Osteoblast (primary cell): ENCODE measurements around the gene SIGLEC10. TPM values are rescaled to one million over a fixed set of nuclear protein-coding genes. Genes with fewer than 3 reads are reported as not detected.
"Not testable (repeated sequence)": the region's sequence is repeated elsewhere in the genome, so short reads cannot be mapped to it uniquely, and the experiment has no call there.

Source experiments
- DNase-seq: peaks from one replicate; pipeline ENCODE4 v3.0.0; 2011; ENCODE audit warnings: low spot score, mixed read lengths; ENCODE audit not compliant: insufficient read length; ENCODE audit errors: missing footprints
- H2AFZ ChIP-seq: 2 replicates; pipeline ENCODE4 v1.6.0; 2011; ENCODE audit warnings: mild to moderate bottlenecking, low read length
- H3K27ac ChIP-seq: 2 replicates; pipeline ENCODE4 v1.5.1; 2011; ENCODE audit warnings: mild to moderate bottlenecking, low read depth, low read length, moderate library complexity
- H3K27me3 ChIP-seq: 2 replicates; pipeline ENCODE4 v1.6.0; 2012; ENCODE audit warnings: mild to moderate bottlenecking, control low read depth, inconsistent platforms, low read length, moderate library complexity; ENCODE audit not compliant: insufficient read depth
- H3K36me3 ChIP-seq: 2 replicates; pipeline ENCODE4 v1.5.1; 2011; ENCODE audit warnings: mild to moderate bottlenecking, low read length, control low read depth, moderate library complexity; ENCODE audit not compliant: insufficient read depth
- H3K4me1 ChIP-seq: 2 replicates; pipeline ENCODE4 v1.5.1; 2011; ENCODE audit warnings: mild to moderate bottlenecking, low read length, control low read depth, moderate library complexity; ENCODE audit not compliant: insufficient read depth
- H3K4me2 ChIP-seq: 2 replicates; pipeline ENCODE4 v1.6.0; 2011; ENCODE audit warnings: mild to moderate bottlenecking, low read length; ENCODE audit not compliant: insufficient read depth
- H3K4me3 ChIP-seq: fragments of 200-600 bp; sonication (generic); 3 replicates; pipeline ENCODE4 v1.5.1; 2012; ENCODE audit warnings: mild to moderate bottlenecking, low read length, inconsistent platforms; ENCODE audit not compliant: insufficient read depth
- H3K79me2 ChIP-seq: 2 replicates; pipeline ENCODE4 v1.6.0; 2012; ENCODE audit warnings: mild to moderate bottlenecking, low read length, control low read depth, inconsistent platforms; ENCODE audit not compliant: insufficient read depth
- H3K9me3 ChIP-seq: 2 replicates; pipeline ENCODE4 v1.5.1; 2011; ENCODE audit warnings: low read depth, low read length, control low read depth
- H4K20me1 ChIP-seq: 2 replicates; pipeline ENCODE4 v1.6.0; 2012; ENCODE audit warnings: mild to moderate bottlenecking, low read length, control low read depth; ENCODE audit not compliant: insufficient read depth
- CTCF ChIP-seq: IDR thresholded peaks from 2 replicates; pipeline ENCODE4 v1.5.1; 2011; ENCODE audit warnings: mild to moderate bottlenecking, low read depth, low read length, moderate library complexity; ENCODE audit errors: extremely low read depth
- total RNA-seq: library from RNA; depleted of rRNA; stranded (reverse); fragments of >200 nt; gene quantifications from 2 replicates; pipeline ENCODE4 v1.2.3, GENCODE V29; 2012

SIGLEC10 gene
- total RNA-seq, 1 donor, result not detected

- H3K27ac ChIP-seq, result no peak overlapping the region
- H3K4me1 ChIP-seq, result no peaks in the 10 kb centered on the region
- H3K36me3 ChIP-seq, result no peaks in the 10 kb centered on the region
- no peak overlapping the region for H3K4me2 ChIP-seq
- TF ChIP-seq CTCF, result no peak
- H3K9me3 ChIP-seq, result no peaks in the 10 kb centered on the region
- no peaks in the 10 kb centered on the region for H4K20me1 ChIP-seq
- no peaks in the 10 kb centered on the region for H3K79me2 ChIP-seq
- DNase-seq, result no peak
- H3K4me3 ChIP-seq, result no peak overlapping the region
- H3K27me3 ChIP-seq, result no peaks in the 10 kb centered on the region
- no peak overlapping the region for H2AFZ ChIP-seq
Observed at GRCh38 chr19:51448411-51449016, 31.1 kb upstream of the SIGLEC10 start.

GRCh38 chr19:51448011-51448410 lies 30.6 kb upstream of the SIGLEC10 start:
- Histone ChIP-seq H3K27me3 (no peaks in the 10 kb centered on the region), H3K4me2 (no peak overlapping the region)

GRCh38 chr19:51447510-51447909 lies 30.1 kb upstream of the SIGLEC10 start:
- H3K4me1 ChIP-seq, H3K36me3 ChIP-seq, H3K27ac ChIP-seq, H4K20me1 ChIP-seq, H3K79me2 ChIP-seq, H3K27me3 ChIP-seq, H3K4me2 ChIP-seq, DNase-seq, H3K4me3 ChIP-seq, H2AFZ ChIP-seq, H3K9me3 ChIP-seq: not testable (repeated sequence)

More at GRCh38 chr19:51448011-51448410, 30.6 kb upstream of the SIGLEC10 start:
- TF ChIP-seq CTCF, result no peak
- Histone ChIP-seq H2AFZ (no peak overlapping the region), H3K9me3 (no peaks in the 10 kb centered on the region), H3K4me1 (no peaks in the 10 kb centered on the region), H4K20me1 (no peaks in the 10 kb centered on the region), H3K36me3 (no peaks in the 10 kb centered on the region), H3K4me3 (no peak overlapping the region), H3K27ac (no peak overlapping the region), H3K79me2 (no peaks in the 10 kb centered on the region)
- no peak for DNase-seq

GRCh38 chr19:51441410-51442390 lies 24.3 kb upstream of the SIGLEC10 start:
- Histone ChIP-seq H4K20me1 (no peaks in the 10 kb centered on the region), H3K79me2 (no peaks in the 10 kb centered on the region), H3K27me3 (no peaks in the 10 kb centered on the region), H3K4me1 (no peaks in the 10 kb centered on the region), H3K4me3 (no peak overlapping the region), H2AFZ (no peak overlapping the region), H3K9me3 (no peaks in the 10 kb centered on the region), H3K36me3 (no peaks in the 10 kb centered on the region), H3K4me2 (no peak overlapping the region), H3K27ac (no peak overlapping the region)
- no peak for TF ChIP-seq CTCF
- DNase-seq, result no peak
